Peyer's patch (tissue), 4 donors: ENCODE data around the gene TNK2. TPM values are rescaled to one million over a fixed set of nuclear protein-coding genes. Genes with fewer than 3 reads are reported as not detected.
A peak's percentile ranks its signal among the peaks of the same experiment; 100 is the strongest.

Experiments
- DNase-seq, 3 donors: peaks; one replicate each; pipeline ENCODE4 v3.0.0-alpha.2; 2017 to 2019
- H3K27ac ChIP-seq, 4 donors: fragments of 200-600 bp; sonication (generic); one replicate each; pipeline ENCODE4 v1.5.1; 2016 to 2019
- H3K27me3 ChIP-seq, 2 donors: fragments of 200-600 bp; sonication (generic); one replicate each; pipeline ENCODE4 v1.5.1; 2019
- H3K36me3 ChIP-seq, 3 donors: fragments of 200-600 bp; sonication (generic); one replicate each; pipeline ENCODE4 v1.5.1; 2016 to 2019
- H3K4me1 ChIP-seq, 4 donors: fragments of 200-600 bp; sonication (generic); one replicate each; pipeline ENCODE4 v1.5.1; 2016 to 2019
- H3K4me3 ChIP-seq, 4 donors: fragments of 200-600 bp; sonication (generic); 1 replicate in 3 of 4; 2 replicates in 1 of 4; pipeline ENCODE4 v1.5.1; 2016 to 2019; ENCODE audit warnings: mild to moderate bottlenecking in 1 of 4
- H3K9me3 ChIP-seq, 4 donors: fragments of 200-600 bp; sonication (generic); one replicate each; pipeline ENCODE4 v1.5.1; 2016 to 2019; ENCODE audit warnings: mild to moderate bottlenecking in 1 of 4
- CTCF ChIP-seq, 6 experiments: fragments of 450-650 bp in 4 of 6; fragments of 200-600 bp in 2 of 6; sonication (generic) in 1 of 6; IDR thresholded peaks; one replicate each; pipeline ENCODE4 v1.5.1; 2017 to 2019; ENCODE audit warnings: antibody characterized with exemption in 6 of 6, mild to moderate bottlenecking in 3 of 6, moderate library complexity in 1 of 6
- POLR2A ChIP-seq, 2 donors: fragments of 450-650 bp; IDR thresholded peaks; one replicate each; pipeline ENCODE4 v1.5.1; 2017; ENCODE audit warnings: antibody characterized with exemption in 2 of 2, mild to moderate bottlenecking in 2 of 2, moderate library complexity in 2 of 2
- total RNA-seq, 4 donors: library from RNA; depleted of rRNA; stranded (reverse); fragments of >200 nt; gene quantifications; one replicate each; pipeline ENCODE4 v1.1.0, GENCODE V29; 2016

Gene TNK2
- total RNA-seq, 4 donors from 2014 or later: 18.6 to 149 (median 24.6) TPM

- H3K36me3 ChIP-seq: no peaks in the 10 kb centered on the region
- no peak overlapping the region for H3K27ac ChIP-seq
- no peaks in the 10 kb centered on the region for H3K27me3 ChIP-seq
- H3K4me3 ChIP-seq: no peak overlapping the region
- no peak for DNase-seq
- H3K9me3 ChIP-seq: no peaks in the 10 kb centered on the region
- H3K4me1 ChIP-seq: peaks cover 0 to 9% (median 0%) of the 10 kb centered on the region in 4 donors
- no peak for TF ChIP-seq CTCF (IDR thresholded peaks at IDR 0.05)
- no peak for TF ChIP-seq POLR2A (IDR thresholded peaks at IDR 0.05)
Observed at GRCh38 chr3:195856410-195857084, 51.8 kb downstream of the TNK2 start.

GRCh38 chr3:195855471-195856409, 52.6 kb downstream of the TNK2 start:
- no peaks in the 10 kb centered on the region for H3K27me3 ChIP-seq
- H3K9me3 ChIP-seq: no peaks in the 10 kb centered on the region
- no peaks in the 10 kb centered on the region for H3K36me3 ChIP-seq
- no peak overlapping the region for H3K4me3 ChIP-seq
- peaks cover 0 to 9% (median 0%) of the 10 kb centered on the region in 4 donors for H3K4me1 ChIP-seq
- peak in 1 of 3 donors; percentile 49 for DNase-seq
- H3K27ac ChIP-seq: no peak overlapping the region
- TF ChIP-seq POLR2A (IDR thresholded peaks at IDR 0.05) (no peak), CTCF (IDR thresholded peaks at IDR 0.05) (peak in 4 of 6 experiments; percentile 5 to 50 (median 39))

GRCh38 chr3:195854628-195855294, 53.6 kb downstream of the TNK2 start:
- Histone ChIP-seq H3K4me3 (no peak overlapping the region), H3K9me3 (no peaks in the 10 kb centered on the region), H3K4me1 (peaks cover 0 to 9% (median 0%) of the 10 kb centered on the region in 4 donors), H3K27ac (no peak overlapping the region), H3K27me3 (no peaks in the 10 kb centered on the region), H3K36me3 (no peaks in the 10 kb centered on the region)
- DNase-seq: peak in 1 of 3 donors; percentile 42
- TF ChIP-seq POLR2A (IDR thresholded peaks at IDR 0.05) (no peak), CTCF (IDR thresholded peaks at IDR 0.05) (no peak)

- Histone ChIP-seq H3K9me3 (no peaks in the 10 kb centered on the region), H3K27me3 (no peaks in the 10 kb centered on the region), H3K27ac (no peak overlapping the region), H3K4me3 (no peak overlapping the region), H3K4me1 (peaks cover 0 to 2% (median 0%) of the 10 kb centered on the region in 4 donors), H3K36me3 (no peaks in the 10 kb centered on the region)
- no peak for DNase-seq
- no peak for TF ChIP-seq CTCF (IDR thresholded peaks at IDR 0.05)
- TF ChIP-seq POLR2A (IDR thresholded peaks at IDR 0.05): no peak
Observed at GRCh38 chr3:195853996-195854395, 54.4 kb downstream of the TNK2 start.

- TF ChIP-seq POLR2A (IDR thresholded peaks at IDR 0.05) (no peak), CTCF (IDR thresholded peaks at IDR 0.05) (no peak)
- H3K27me3 ChIP-seq: no peaks in the 10 kb centered on the region
- peak in 1 of 3 donors; percentile 18 for DNase-seq
- H3K4me3 ChIP-seq: no peak overlapping the region
- no peaks in the 10 kb centered on the region for H3K36me3 ChIP-seq
- no peak overlapping the region for H3K27ac ChIP-seq
- H3K4me1 ChIP-seq: no peaks in the 10 kb centered on the region
- H3K9me3 ChIP-seq: no peaks in the 10 kb centered on the region
Observed at GRCh38 chr3:195853036-195853435, 55.3 kb downstream of the TNK2 start.
